C4-2B (cell line): ENCODE measurements around the gene PTPRF.

Experiments used
- CTCF ChIP-seq: fragments of 450-650 bp; conservative IDR thresholded peaks from 2 replicates; pipeline ENCODE4 v1.5.1; 2017; ENCODE audit warnings: mild to moderate bottlenecking
- ZFX ChIP-seq: fragments of 450-650 bp; IDR thresholded peaks from 2 replicates; pipeline ENCODE4 v1.6.1; 2017

GRCh38 chr1:43543567-43543966, 12.9 kb downstream of the PTPRF start:
- TF ChIP-seq CTCF (no peak), ZFX (no peak)
